ENCODE data around the gene YIPF5.
A peak's percentile ranks its signal among the peaks of the same experiment; 100 is the strongest.

YIPF5 gene

DNA sequence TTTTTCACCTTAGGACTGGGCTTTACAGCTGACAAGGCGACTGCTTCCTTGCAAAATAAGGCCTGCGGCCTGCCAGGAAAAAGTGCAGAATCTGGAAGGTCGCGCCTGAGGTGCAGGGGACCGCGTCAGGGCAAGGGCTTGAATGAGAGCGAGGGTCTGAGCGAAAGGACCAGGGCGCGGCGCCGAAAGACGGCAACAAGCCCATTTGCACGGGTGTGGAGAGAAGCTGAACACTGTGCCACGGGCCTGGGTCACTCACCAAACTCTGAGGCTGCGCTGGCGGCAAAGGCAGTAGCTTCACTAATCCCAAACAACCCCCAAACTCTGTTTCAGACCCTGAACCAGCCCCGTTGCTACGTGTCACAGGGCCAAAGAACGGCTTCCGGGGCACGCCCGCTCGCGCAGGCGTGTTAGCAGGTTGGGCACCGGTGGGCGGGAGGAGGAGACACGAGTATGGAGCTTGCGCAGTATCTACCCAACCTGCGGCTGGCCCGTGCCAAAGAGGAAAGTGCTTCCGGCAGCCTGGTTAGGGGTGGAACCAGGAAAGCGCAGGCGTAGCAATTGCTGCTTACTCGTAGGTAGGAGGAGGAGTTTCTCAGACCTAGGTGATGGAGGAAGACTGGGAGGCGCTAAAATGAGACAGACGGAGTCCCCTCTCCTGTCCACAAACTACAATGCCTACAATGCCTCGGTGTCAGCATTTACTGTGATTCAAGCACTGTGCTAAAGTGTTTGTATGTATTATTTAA is at the start of gene YIPF5, which contains the start of gene KCTD16:
Gene YIPF5, minus strand, starts transcription at position 384 of the 749 bp plus-strand sequence. CDS start 704 bp downstream, outside the sequence.
Gene KCTD16, plus strand, starts transcription at position 598 of the 749 bp plus-strand sequence.
- DNase-seq, result peak; percentile 92 to 97 (median 97)

DNA sequence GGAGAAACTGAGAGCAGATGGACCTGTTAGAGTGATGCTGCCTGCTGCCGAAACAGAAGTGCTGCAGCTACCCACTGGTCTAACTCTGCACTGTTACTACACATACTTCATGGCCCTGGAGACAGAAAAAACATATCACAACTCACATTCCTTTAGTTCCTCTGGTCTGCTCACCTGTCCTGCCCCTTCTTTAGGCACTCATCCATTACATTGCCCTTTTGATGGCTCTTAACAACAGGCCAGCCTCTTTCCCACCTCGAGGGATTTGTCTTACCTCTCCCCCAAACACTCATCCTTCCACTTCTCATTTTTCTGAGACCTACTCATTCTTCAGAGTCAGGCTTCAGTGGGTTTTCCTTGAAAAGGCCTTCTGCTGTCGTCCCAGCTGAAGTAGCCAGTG is 49.4 kb upstream of the YIPF5 start:
- no peak for DNase-seq

DNA sequence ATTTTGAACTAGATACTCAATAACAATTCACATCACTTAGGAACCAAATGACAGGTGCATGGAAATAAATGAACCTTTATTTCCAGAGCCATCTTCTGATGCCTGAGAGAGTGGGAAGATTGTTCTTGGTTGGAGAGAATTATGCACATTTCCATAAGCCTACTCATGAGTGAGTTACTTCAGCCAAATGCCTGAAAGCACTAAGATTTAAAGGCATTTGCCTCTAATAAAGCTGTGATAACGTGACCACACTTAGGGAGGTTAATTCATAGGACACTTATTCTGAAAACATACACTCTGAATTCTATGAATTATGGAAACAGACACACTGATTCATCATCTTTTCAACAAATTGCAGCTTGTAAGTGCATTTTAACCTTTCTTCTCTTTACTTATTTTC is 40.2 kb upstream of the YIPF5 start:
- DNase-seq, result no peak

DNA sequence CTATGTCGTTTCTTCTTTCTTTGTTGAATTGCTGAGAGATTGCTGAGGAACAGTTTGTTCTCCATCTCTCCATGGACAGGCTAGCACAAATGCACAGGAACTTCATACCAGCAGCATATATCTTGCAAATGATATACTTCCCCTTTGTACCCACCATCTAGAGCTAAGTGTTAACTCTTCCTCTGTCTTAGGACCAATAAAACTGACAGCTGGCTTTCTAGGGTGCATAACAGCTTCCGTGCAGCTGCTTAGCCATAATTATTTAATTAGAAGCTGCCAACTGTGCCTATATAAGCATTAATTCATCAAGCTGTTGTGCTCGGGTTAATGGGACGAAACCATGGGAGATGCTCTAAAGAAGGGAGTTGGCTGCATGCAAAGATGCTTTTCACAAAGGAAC is 38.9 kb upstream of the YIPF5 start:
- DNase-seq, result no peak

DNA sequence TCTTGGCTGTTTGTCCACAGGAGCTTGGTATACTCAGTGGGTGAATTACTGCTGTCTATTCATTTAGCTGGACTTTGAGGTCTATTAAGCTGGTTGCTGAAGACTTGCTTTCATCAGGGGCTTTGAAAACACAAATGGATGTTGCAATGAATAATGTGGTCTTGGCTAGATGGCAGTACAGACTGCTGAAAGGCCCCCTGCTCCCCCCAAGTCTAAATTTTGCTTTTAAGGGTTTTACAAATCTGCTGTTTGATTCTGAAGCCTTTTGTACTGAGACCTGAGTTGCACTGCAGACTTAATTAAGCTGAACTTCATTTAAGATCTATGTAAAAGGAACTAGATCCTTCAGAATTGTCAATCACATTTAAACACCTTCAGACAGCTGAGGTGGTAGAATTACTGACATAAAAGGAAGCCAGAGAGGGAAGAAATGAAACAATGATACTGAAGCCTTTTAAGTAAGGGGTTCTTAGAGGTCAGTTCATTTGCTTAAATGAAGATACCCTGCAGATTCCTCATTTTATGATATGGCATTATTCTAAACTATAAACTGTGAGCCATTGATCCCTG is 37.5 kb upstream of the YIPF5 start:
- DNase-seq, result no peak

DNA sequence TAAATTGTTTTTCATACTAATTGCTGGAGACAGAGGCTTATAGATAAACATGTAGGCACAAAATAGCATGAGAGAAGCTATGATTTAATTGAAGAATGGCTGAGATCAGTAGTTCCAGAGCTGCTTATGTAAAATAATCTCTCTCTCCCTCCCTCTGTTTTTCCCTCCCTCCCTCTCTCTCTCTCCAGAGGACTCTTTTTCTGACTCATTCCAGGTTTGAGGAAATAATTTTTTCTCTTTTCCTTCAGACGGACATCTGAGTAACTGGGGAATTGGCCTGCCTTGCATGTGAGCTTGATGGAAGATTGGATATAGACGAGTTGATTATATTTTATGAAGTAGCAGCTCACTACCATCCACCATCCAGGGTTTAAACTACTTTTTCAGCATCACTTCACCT is 35.7 kb upstream of the YIPF5 start:
- DNase-seq, result no peak

DNA sequence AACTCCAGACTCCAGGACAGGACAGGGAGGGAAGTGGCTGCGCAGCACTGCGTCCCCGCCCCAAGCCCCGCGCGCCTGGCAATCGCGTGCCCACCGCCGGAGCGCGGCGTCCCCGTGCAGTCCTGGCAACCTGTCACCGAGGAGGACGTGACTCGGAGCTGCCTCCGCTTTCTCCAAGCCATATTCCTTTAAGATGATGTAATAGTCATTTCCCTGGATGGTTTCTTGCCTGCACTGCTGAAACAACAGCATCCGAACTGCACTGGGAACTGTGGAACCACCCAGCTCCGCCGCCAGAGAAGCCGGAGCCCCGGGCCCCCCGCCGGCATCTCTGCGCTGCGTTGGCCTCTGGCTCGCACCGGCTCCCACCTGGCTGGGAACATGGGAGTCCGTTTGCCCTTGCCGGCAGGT is 34.7 kb upstream of the YIPF5 start:
- DNase-seq, result no peak

DNA sequence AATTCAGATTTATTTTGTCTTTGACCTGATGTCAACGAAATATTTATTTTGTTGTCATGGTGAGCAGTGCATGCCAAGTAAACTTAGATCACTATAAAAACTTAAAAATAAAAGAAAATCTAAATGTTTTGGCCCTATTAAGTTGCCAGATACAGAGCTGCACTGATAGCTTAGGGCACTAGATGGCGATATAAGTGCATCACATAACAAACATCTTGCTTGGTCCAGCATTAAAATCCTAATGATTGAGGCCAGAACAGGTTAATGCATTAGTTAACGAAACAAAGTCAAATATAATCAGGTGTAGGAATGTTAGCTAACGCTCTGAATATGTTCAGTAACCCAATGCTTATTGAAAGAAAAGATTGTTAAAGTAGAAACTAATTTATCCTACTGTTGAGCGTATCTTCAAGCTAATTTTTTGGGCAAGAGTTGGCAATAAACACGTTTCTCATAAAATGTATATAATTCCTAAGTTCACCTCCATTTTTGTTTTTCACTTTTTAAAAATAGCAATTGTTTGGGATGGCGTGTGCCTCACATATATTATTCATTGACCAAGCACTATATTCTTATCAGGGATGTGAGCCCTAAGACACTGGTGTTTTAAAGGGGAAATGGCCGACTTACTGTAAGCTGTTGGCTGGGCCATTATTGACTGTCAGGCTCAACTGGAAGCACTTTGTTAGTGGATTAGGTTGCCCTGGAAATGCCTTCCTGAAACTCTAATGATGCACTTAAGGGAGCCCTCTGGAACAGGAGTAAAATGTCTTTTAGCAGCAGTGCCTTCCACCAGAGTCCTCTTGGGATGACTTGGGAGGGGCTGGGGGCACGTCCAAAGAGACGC is 33.5 kb upstream of the YIPF5 start:
- DNase-seq, result peak in 3 of 6 experiments; percentile 16 to 39 (median 24)

DNA sequence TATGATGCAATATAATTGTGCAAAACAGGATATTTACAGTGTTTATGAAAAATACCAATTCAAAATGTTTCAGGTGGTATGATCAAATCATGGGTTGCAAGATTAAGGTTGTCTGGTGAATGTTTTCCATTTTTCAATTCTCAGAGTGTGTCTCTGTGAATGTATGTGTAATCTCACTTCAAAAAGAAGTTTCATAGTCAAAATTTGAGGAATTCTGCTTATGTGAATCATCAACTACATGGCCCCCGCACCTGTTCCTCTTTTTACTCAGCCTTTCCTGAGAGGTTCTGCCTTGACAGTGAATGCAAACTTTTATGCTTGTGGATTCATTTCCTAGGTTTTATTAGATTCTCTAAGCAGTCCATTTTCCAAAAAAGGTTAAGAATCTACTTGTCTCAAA is 32.3 kb upstream of the YIPF5 start:
- DNase-seq, result no peak

DNA sequence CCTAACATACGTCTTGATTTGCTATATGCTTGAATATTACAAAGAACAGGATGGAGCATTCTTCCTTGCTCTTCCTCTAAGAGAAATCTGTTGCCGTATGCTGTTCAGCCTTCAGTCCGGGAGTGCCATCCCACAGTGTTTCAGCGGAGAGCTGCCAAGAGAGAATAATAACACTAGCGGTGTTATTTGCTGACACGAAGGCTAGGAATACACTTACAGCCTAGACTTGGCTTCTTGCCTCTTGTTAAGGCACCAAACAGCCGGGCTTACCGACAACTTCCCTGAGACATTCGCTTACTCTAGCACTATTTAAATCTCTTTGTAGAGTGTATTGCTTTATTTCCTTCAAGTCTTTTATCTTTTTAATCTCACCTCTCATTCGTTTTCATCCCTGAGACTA is 31.6 kb upstream of the YIPF5 start:
- DNase-seq, result no peak

DNA sequence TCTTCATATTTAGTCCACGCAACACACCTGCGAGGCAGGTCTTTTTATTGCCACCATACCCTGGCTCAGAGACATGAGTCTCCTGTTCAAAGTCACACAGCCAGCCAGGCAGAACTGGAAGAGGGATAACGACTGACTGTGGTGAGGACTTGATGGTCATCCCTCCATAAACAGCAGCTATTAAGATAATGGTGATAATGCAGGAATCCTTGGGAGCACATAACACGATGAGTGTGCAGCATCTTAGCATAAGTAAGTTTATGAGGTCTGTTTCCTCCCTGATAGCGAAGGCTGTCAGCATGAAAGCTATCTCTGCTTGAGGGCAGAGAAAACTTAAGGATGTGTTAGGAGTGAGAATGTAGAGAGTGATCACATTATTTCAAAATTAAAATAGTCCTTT is 31.1 kb upstream of the YIPF5 start:
- no peak for DNase-seq

DNA sequence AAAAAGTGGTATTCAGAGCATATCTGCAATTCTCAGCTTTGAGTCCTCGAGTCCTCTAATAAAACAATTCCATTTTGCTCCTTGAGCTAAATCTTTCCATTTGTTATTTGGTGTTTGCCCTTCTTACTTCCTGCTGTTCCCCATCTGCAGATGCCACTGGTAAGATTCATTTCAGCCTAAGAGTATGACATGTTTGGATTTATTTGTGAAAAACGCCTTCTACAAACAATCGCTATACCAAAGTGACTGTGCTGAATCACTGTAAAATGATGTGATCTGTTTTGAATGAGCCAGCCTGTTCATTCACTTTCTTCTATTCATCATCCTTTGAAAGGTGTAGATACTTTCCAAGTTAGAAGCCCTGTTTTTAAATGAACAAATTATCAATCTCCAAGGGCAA is 27.9 kb upstream of the YIPF5 start:
- no peak for DNase-seq

DNA sequence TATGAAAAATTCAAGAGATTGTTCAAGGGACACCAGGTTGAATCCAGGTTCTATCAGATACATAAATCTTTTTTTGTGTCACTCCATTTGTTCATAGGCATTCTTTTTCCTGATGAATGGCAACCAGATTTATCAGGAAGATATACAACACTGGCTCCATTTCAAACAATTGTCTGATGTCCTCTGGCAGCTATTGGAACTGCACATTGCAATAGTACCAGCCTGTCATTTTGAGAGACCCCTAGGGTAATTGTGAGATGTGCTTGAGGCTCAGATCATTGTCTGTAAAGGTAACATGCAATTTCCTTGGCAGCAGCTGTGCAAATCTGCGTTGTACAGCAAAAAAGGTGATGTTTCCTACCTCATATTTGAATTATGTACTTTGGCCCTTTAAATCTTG is 26.2 kb upstream of the YIPF5 start:
- DNase-seq, result no peak

DNA sequence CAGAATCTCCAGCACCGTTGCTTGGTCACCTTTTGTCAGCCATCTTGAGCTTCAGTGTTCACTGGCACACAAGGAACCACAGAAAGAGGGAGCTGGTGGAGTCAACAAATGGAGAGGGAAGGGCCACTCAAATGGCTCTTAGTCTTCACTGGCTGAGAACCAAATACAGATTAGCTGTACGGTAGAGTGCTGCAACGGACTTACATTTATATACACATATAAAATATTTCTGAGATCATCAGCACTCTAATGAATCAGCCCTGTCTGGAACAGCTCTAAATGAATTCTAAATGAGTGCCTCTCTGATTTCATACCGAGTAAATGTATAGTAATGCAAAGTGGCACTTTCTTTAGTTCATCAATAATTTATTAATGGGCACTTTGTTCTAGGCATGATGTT is 25.0 kb upstream of the YIPF5 start:
- no peak for DNase-seq

DNA sequence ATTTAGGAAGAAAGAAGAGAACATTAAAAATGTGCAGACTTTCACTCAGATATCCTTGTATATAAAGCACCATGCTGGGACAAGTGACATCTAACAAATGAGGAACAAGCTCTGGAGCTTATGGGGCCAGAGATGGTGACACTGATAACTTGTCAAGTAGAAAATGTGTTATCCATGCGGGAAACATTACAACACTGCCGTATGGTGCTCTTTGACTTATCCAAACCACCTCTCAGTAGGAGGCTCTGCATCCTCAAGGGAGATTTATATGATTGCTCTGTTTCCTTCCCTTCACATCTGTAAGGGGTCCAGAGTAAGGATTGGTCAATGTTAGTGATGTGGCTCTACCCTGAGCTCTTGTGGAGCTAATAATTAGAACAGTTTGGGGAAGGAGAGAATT is 23.7 kb upstream of the YIPF5 start:
- no peak for DNase-seq

DNA sequence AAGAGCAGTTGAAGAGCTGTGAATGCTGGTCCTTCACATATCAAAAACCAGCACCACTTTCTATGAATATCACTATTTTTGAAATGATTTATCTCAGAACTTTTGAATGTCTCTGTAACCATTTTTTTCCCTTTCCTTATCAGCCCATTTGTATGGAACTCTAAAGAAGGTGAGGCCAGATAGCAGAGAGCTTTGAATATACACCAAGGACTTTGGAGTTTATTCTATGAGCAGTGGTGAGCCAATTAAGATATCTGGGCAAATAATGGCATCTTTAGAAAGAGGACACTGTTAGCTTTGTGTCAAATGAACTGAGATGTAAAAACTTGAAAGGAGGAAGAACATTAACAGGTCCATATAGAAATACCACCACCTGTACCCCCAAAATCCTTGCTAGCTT is 22.2 kb upstream of the YIPF5 start:
- no peak for DNase-seq

DNA sequence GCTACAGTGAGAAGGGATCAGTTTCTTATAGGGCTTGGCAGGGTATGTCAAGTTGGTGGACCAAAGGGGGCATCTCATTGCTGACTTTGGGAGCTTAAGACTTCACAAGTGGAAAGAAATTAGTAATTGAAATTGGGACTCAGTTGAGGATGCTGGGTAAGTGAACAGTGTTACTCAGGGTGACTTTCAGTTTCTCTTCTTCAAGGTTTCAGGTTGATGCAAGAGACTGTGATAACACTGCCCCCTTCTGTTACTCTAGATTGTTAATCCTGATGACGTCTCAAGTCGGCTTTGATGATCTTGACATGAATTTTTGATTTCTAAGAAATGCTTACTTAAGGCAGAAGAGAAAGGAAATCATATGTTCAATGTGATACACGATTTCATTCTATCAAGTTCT is 21.5 kb upstream of the YIPF5 start:
- DNase-seq, result peak in 5 of 6 experiments; percentile 1 to 83 (median 82)

DNA sequence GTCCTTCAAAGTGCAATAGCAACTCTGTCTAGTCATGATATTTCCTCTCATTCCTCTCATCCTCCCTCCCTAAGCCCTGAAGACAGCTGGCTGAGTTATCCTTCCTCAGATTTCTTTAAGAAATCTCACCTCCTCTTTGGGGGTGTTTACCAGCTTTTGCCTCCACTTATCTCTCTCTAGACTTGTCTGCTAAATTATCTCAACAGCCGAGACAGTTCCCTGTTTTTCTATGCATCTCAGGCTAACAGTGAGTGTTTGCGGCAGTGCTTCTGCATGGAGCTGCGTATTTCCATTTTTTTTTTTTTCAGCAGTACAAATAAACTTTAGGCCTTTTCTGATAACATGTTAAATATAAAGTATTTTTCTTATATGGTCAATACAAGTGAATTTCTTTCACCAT is 21.1 kb upstream of the YIPF5 start:
- DNase-seq, result no peak

DNA sequence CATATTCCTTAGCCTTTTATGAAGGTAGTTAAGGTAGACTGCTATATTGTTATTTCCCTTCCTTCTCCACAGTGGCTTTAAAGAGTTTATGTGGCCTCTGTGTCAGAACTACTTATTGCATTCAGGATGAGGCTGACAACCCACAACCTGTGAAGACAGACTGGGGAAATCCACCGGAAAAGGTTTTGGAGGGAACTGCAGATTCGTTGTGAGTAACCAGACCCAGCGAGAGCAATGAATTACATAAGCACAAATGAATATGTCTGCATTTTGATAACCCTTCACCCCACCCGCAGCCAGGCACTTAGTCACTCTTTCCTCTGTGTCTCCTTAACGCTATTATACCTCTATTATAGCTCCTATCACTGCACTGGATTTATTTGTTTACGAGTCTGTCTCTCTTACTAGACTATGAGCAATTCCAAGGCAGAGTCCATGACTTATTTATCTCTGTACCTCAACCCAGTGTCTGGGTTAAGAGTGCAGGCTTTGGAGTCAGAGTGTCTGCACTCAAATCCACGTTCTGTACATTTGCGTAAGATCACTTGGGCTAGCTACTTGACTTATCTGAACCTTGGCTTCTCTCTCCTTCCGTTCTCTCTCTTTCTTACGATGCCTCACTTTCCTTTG is 19.5 kb upstream of the YIPF5 start:
- DNase-seq, result peak; percentile 55 to 82 (median 74)

DNA sequence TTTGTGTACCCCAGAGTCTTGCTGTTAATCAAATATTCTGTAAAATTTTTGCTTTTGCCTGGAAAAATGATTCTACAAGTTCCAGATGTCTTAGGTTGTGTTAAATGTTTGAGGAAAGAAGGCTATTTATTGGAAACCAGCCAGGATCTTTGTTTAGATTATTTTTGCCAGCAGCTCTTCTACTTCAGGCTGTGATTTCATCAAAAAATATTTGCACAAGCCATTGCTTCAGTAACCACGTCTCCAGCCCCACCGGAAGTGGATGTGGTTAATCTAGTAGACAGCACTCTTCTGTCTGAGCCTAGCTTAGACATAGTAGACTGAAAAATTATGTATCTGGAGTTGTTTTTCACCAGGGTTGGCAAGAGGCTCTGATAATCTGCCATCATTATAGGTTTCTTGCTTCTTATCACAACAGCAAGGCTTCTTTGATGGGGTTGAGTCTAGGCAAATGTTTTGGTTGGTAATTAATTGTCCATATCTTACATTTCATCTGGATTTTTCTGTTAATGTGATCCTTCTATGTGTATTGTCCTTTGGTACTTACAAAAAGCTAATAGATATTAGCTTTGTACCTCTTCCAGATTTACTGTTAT is 17.3 kb upstream of the YIPF5 start:
- peak; percentile 29 to 87 (median 78) for DNase-seq

DNA sequence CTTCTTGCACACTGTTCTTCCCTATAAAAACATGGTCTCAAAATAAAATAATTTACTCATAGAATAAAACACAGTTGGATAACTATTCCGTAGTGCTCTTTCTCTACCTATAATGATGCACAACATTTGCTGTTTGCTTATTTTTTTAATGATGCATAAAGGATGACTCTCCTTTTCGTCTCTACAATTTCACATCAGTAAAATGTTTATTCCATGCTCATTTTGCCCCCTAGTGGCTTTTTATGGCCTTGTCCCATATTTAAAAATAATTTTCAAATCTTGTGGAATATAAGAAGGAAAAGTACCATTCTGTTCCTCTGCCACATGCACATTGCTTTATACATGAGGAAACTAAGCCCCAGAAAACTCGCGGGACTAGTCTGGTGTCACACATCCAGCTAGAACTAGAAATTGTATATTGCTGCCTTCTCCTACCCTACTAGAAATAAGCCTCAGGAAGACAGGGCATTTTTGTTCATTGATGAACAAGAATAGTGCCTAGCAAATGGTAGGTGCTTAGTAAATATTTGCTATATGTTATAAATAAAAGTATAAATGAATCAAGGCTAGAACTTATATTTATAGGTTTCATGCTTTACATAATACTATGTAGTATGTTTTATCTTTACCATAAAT is 12.9 kb upstream of the YIPF5 start:
- peak in 2 of 6 experiments; percentile 25 to 26 for DNase-seq

DNA sequence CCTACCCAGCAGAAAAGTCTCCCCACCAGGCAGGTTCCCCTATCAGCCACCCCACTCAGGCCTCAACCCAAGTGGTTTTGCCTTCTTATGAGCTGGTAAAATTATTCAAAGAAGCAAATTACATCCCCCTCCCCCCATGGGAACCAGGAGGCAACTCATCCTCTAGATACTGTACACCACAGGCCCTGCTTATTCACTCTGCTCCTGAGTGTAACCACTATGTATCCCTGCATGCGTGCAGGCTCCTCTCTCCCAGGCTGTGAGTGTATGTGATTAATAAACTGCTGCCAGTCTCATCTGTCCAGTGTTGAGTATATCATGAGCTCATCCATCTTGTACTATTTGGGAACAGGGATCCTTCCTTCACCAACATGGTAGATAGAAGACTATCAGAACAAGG is 8.8 kb upstream of the YIPF5 start:
- no peak for DNase-seq
